Measurements from ENCODE around the gene FTO. TPM values are rescaled to one million over a fixed set of nuclear protein-coding genes. Genes with fewer than 3 reads are reported as not detected.

Gene FTO
- total RNA-seq, 1 donor from 2014 or later, result 97.3 TPM

- peak; percentile 39 for DNase-seq (ENCODE audit: extremely low read depth, low read depth, low spot score)
These were observed 188.2 kb downstream of the FTO start for GRCh38 chr16:53892155-53892554.

DNA sequence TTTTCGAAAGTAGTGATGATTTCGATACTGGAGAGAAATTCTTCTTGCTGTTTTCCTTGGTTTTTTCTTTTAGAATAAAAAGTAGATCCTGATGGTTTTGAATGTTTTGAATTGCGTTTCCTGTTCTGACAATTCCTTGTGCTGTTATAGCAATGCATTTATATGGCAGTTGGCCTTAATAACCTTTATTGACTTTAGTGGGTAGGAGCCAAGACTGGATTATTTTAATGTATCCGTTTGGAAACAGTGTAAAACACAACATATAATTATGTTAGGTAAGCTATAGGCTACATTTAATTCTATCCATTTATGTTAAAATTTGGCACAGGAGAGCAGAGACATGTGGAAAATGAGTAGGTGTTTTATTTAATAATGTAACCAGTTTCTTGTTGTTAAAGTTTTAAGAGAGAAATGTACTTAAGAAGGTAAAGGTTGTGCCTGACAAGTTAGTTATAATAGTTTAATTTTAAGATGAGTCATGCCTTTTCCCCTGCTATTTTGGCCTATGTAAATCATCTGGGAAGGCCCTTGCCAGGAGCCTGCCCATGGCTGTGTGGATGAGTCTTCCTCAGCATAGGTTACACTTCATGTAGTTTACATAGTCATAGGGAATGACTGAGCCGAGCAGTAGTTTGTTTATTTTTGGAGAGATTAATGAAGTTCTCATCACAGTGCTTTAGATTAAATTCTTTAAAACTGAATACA, 189.9 kb downstream of the FTO start:
- DNase-seq (ENCODE audit: extremely low read depth, low read depth, low spot score), result no peak

GRCh38 chr16:53894686-53895085, 190.7 kb downstream of the FTO start:
- no peak for DNase-seq (ENCODE audit: extremely low read depth, low read depth, low spot score)

DNA sequence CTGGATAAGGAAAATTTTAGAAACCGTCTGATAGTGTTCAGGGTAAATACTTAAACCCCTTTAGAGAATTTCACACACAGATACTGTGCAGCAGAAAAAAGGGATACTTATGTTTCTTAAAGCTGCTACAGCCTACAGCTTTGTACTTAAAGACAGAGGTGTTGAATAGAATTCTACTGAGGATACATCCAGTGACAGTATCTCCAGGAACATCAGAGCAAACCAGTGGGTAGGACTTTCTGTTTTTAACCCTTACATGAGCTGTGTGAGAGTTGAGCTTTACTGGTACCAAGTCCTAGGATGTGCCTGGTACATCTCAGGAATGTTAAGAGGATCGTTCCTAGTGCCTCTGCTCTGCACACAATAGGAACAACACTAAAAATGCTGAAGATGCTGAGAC, 191.5 kb downstream of the FTO start:
- DNase-seq (ENCODE audit: extremely low read depth, low read depth, low spot score), result no peak

DNA sequence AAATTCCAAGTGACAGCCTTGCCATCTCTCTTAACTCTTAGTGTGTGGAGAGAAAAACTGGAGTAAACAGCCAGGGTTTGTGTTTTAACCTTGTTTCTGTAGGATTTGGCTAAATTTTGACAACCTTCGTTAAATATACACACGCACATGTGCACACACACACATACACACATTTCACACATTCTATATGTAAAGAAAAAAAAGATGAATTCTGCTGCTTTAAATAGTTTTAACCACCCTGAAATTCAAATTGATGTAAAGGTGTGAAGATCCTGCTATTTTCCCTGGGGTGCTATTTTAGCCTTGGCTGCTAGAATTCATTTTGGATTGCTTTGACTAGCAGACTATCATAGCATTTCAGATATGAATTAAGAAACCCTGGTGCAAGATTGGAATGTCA, 191.9 kb downstream of the FTO start:
- DNase-seq (ENCODE audit: extremely low read depth, low read depth, low spot score), result no peak

- no peak for DNase-seq (ENCODE audit: extremely low read depth, low read depth, low spot score)
These were observed 192.8 kb downstream of the FTO start for GRCh38 chr16:53896722-53897121.

DNA sequence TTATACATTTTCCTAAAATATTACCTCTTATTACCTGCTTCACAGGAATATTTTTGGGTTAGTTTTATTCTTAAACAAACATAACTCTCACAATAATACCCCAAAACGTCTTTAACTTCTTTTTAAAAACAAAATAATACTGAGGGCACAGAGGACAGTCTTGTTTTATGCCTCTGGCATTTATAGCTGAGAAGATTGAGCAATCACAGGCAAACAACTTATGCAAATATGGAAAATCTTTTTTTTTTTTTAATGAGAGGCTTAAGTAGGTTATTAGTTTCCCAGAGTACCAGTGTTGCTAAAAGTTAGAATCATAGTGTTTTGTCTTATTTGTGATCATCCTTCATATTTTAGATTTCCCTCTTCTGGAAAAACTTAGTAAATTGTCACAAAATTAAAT, 195.0 kb downstream of the FTO start:
- DNase-seq (ENCODE audit: extremely low read depth, low read depth, low spot score), result no peak

- DNase-seq (ENCODE audit: extremely low read depth, low read depth, low spot score), result no peak
These were observed 195.5 kb downstream of the FTO start for GRCh38 chr16:53899431-53899830.

- no peak for DNase-seq (ENCODE audit: extremely low read depth, low read depth, low spot score)
These were observed 196.7 kb downstream of the FTO start for GRCh38 chr16:53900667-53901066.

DNA sequence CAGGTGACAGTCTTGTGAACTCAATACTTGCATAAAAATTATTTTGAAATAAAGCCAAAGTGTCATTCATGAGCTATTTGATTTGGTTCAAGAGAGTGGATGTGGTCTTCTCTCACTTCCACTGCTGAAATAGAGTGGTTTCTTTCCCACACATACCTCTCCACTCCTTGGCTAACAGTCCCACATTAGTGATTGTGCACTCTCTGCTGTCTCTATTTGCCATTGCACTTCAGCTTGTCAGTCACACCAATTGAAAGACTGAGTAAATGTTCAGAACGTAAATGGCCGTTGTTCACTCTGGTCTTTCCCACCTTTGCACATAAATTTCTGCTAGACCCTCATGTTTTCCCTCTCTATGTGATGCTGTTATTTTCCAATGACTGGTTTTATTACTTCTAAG, 197.5 kb downstream of the FTO start:
- DNase-seq (ENCODE audit: extremely low read depth, low read depth, low spot score), result no peak

DNA sequence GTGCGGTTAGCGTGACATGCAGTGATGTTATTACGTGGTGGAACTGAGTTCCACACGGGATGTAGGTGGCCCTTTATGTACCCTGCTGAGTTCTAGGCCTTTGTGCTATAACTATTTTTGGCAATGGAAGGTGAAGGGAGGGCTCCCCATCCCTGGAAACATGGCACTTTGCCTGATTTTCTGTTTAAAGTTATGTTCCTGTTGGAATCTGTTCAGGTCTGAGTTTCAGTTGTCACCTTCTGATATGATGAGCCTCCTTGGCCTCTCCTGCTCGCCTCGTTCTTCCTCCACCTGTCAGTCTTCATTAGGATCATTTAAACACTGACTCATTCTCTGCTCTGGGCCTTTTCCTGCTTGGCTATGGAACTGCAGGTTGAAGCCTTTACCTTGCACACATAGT, 200.6 kb downstream of the FTO start:
- DNase-seq (ENCODE audit: extremely low read depth, low read depth, low spot score), result no peak

GRCh38 chr16:53905028-53905427, 201.1 kb downstream of the FTO start:
- no peak for DNase-seq (ENCODE audit: extremely low read depth, low read depth, low spot score)

DNA sequence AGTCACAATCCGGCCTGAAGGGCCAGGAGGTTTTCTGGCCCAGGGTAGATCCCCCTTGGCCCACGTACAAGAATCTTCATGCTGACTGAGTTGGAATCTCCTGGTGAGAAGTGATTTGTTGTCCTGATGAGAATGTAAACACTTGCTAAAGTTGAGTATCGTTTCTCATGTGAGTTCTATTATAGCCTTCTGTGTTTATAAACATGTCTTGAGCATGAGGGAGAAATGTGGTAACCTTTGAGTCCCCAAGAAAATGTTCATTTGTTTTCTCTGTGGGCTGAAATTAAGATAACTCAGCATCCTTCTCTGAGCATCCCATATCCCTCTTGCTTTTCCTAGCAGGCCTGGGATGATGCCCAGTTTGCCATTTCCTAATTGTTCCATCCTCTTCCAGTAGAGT, 204.8 kb downstream of the FTO start:
- DNase-seq (ENCODE audit: extremely low read depth, low read depth, low spot score), result no peak

GRCh38 chr16:53910990-53911389, 207.0 kb downstream of the FTO start:
- no peak for DNase-seq (ENCODE audit: extremely low read depth, low read depth, low spot score)

GRCh38 chr16:53911513-53911912, 207.6 kb downstream of the FTO start:
- no peak for DNase-seq (ENCODE audit: extremely low read depth, low read depth, low spot score)

- no peak for DNase-seq (ENCODE audit: extremely low read depth, low read depth, low spot score)
These were observed 208.2 kb downstream of the FTO start for GRCh38 chr16:53912155-53912554.

GRCh38 chr16:53913099-53913870, 209.3 kb downstream of the FTO start:
- no peak for DNase-seq (ENCODE audit: extremely low read depth, low read depth, low spot score)

DNA sequence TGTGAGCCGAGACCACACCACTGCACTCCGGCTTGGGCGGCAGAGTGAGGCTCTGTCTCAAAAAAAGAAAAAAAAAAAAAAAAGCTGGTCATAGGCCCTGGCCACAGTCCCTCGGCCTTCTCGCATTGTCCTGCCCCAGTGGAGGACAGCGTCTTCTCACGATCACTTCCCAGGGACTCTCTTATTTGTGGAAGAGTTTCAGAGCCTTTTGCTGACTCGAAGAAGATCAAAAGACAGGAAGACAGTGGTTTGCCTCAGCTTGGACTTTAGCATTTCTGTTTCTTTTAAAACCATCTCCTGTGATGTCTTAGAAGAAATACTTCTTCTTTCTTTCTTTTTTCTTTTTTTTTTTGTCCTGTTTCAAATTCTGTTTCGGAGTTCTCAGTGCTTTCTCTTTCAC, 210.0 kb downstream of the FTO start:
- DNase-seq (ENCODE audit: extremely low read depth, low read depth, low spot score), result no peak

DNA sequence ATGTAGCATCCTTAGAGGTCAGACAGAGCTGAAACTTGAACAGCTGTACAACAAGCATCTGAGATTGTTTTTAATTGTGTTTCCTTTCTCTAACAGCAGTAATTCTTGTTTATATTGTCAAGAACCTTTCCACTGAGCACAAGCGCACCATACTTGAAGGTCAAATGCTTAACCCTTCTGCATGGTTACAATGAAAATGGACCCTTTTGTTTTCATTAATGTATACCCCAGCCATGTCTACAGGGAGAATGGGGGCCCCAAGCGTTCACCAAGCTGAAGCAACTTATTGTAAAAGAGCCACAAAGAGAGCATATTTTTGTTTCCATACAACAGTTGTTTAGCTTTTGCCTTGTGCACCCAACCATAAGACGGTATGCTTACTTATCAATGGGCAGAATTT, 210.8 kb downstream of the FTO start:
- no peak for DNase-seq (ENCODE audit: extremely low read depth, low read depth, low spot score)

GRCh38 chr16:53915452-53916160, 211.7 kb downstream of the FTO start:
- no peak for DNase-seq (ENCODE audit: extremely low read depth, low read depth, low spot score)

DNA sequence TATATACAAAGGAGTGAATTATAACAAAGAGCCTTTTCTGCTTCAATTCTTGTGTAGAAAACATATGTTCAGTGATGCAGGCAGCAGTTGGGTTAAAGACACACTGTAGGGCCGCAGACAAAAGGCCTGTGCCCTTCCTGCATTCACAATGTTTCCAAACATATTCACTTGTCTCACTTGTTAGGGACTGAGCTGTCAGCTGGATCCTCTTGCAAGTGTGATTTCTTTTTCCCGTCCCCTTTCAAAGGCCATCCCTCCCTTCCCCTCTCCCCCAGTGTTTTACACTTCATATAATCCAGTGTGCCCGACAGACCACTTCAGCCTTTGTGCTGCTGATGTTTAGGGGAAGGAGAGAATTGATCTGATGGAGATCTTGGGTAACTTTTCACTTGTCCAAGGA, 217.0 kb downstream of the FTO start:
- DNase-seq (ENCODE audit: extremely low read depth, low read depth, low spot score), result no peak
